Peyer's patch (tissue), 4 donors: ENCODE data around the gene MAX. TPM values are rescaled to one million over a fixed set of nuclear protein-coding genes. Genes with fewer than 3 reads are reported as not detected.

Experiments used
- DNase-seq, 3 donors: peaks; one replicate each; pipeline ENCODE4 v3.0.0-alpha.2; 2017 to 2019
- H3K27ac ChIP-seq, 4 donors: fragments of 200-600 bp; sonication (generic); one replicate each; pipeline ENCODE4 v1.5.1; 2016 to 2019
- H3K27me3 ChIP-seq, 2 donors: fragments of 200-600 bp; sonication (generic); one replicate each; pipeline ENCODE4 v1.5.1; 2019
- H3K36me3 ChIP-seq, 3 donors: fragments of 200-600 bp; sonication (generic); one replicate each; pipeline ENCODE4 v1.5.1; 2016 to 2019
- H3K4me1 ChIP-seq, 4 donors: fragments of 200-600 bp; sonication (generic); one replicate each; pipeline ENCODE4 v1.5.1; 2016 to 2019
- H3K4me3 ChIP-seq, 4 donors: fragments of 200-600 bp; sonication (generic); 1 replicate in 3 of 4; 2 replicates in 1 of 4; pipeline ENCODE4 v1.5.1; 2016 to 2019; ENCODE audit warnings: mild to moderate bottlenecking in 1 of 4
- H3K9me3 ChIP-seq, 4 donors: fragments of 200-600 bp; sonication (generic); one replicate each; pipeline ENCODE4 v1.5.1; 2016 to 2019; ENCODE audit warnings: mild to moderate bottlenecking in 1 of 4
- CTCF ChIP-seq, 6 experiments: fragments of 450-650 bp in 4 of 6; fragments of 200-600 bp in 2 of 6; sonication (generic) in 1 of 6; IDR thresholded peaks; one replicate each; pipeline ENCODE4 v1.5.1; 2017 to 2019; ENCODE audit warnings: antibody characterized with exemption in 6 of 6, mild to moderate bottlenecking in 3 of 6, moderate library complexity in 1 of 6
- POLR2A ChIP-seq, 2 donors: fragments of 450-650 bp; IDR thresholded peaks; one replicate each; pipeline ENCODE4 v1.5.1; 2017; ENCODE audit warnings: antibody characterized with exemption in 2 of 2, mild to moderate bottlenecking in 2 of 2, moderate library complexity in 2 of 2
- total RNA-seq, 4 donors: library from RNA; depleted of rRNA; stranded (reverse); fragments of >200 nt; gene quantifications; one replicate each; pipeline ENCODE4 v1.1.0, GENCODE V29; 2016

Gene MAX
- total RNA-seq, 4 donors from 2014 or later, result 52.8 to 86.8 (median 74.2) TPM

- no peak overlapping the region for H3K4me3 ChIP-seq
- H3K27ac ChIP-seq, result no peak overlapping the region
- H3K27me3 ChIP-seq, result no peaks in the 10 kb centered on the region
- no peaks in the 10 kb centered on the region for H3K9me3 ChIP-seq
- H3K4me1 ChIP-seq, result no peaks in the 10 kb centered on the region
- peaks cover 0 to 17% (median 0%) of the 10 kb centered on the region in 3 donors for H3K36me3 ChIP-seq
- no peak for TF ChIP-seq CTCF (IDR thresholded peaks at IDR 0.05)
- TF ChIP-seq POLR2A (IDR thresholded peaks at IDR 0.05), result no peak
- no peak for DNase-seq
Measured at GRCh38 chr14:65054471-65055085, 47.7 kb downstream of the MAX start.

- H3K4me3 ChIP-seq, result no peak overlapping the region
- no peaks in the 10 kb centered on the region for H3K9me3 ChIP-seq
- no peaks in the 10 kb centered on the region for H3K27me3 ChIP-seq
- no peak for DNase-seq
- H3K36me3 ChIP-seq, result peaks cover 0 to 17% (median 0%) of the 10 kb centered on the region in 3 donors
- peak overlapping the region in 2 of 4 donors; percentile 34 to 63 for H3K27ac ChIP-seq
- H3K4me1 ChIP-seq, result no peaks in the 10 kb centered on the region
- TF ChIP-seq CTCF (IDR thresholded peaks at IDR 0.05) (no peak), POLR2A (IDR thresholded peaks at IDR 0.05) (no peak)
Measured at GRCh38 chr14:65053466-65053865, 48.9 kb downstream of the MAX start.

- peak in 1 of 3 donors; percentile 57 for DNase-seq
- Histone ChIP-seq H3K27me3 (no peaks in the 10 kb centered on the region), H3K9me3 (no peaks in the 10 kb centered on the region), H3K4me1 (no peaks in the 10 kb centered on the region), H3K27ac (peak overlapping the region in 2 of 4 donors; percentile 34 to 63), H3K4me3 (no peak overlapping the region), H3K36me3 (peaks cover 0 to 17% (median 0%) of the 10 kb centered on the region in 3 donors)
- TF ChIP-seq POLR2A (IDR thresholded peaks at IDR 0.05) (no peak), CTCF (IDR thresholded peaks at IDR 0.05) (no peak)
Measured at GRCh38 chr14:65052832-65053231, 49.5 kb downstream of the MAX start.

- Histone ChIP-seq H3K4me3 (no peak overlapping the region), H3K9me3 (no peaks in the 10 kb centered on the region), H3K27ac (no peak overlapping the region), H3K27me3 (no peaks in the 10 kb centered on the region), H3K4me1 (no peaks in the 10 kb centered on the region), H3K36me3 (peaks cover 0 to 20% (median 0%) of the 10 kb centered on the region in 3 donors)
- no peak for DNase-seq
- TF ChIP-seq POLR2A (IDR thresholded peaks at IDR 0.05) (no peak), CTCF (IDR thresholded peaks at IDR 0.05) (no peak)
Measured at GRCh38 chr14:65045709-65046108, 56.6 kb downstream of the MAX start.

GRCh38 chr14:65045006-65045405 lies 57.3 kb downstream of the MAX start:
- no peak overlapping the region for H3K27ac ChIP-seq
- H3K9me3 ChIP-seq, result no peaks in the 10 kb centered on the region
- H3K27me3 ChIP-seq, result no peaks in the 10 kb centered on the region
- H3K4me3 ChIP-seq, result no peak overlapping the region
- TF ChIP-seq CTCF (IDR thresholded peaks at IDR 0.05) (no peak), POLR2A (IDR thresholded peaks at IDR 0.05) (no peak)
- H3K4me1 ChIP-seq, result no peaks in the 10 kb centered on the region
- no peak for DNase-seq
- H3K36me3 ChIP-seq, result peaks cover 0 to 20% (median 0%) of the 10 kb centered on the region in 3 donors
